ENCODE results near the gene PRKG1.
A peak's percentile ranks its signal among the peaks of the same experiment; 100 is the strongest.

The PRKG1 gene

GRCh38 chr10:51981731-51982130 is 907.4 kb downstream of the PRKG1 start:
- no peak for TF ChIP-seq CTCF (IDR thresholded peaks at IDR 0.05; ENCODE audit: low read depth, low read length)
- H3K4me3 ChIP-seq (ENCODE audit: low read depth, low read length), result no peak overlapping the region

GRCh38 chr10:51983481-51983880 is 909.2 kb downstream of the PRKG1 start:
- no peak overlapping the region for H3K4me3 ChIP-seq (ENCODE audit: low read depth, low read length)
- no peak for TF ChIP-seq CTCF (IDR thresholded peaks at IDR 0.05; ENCODE audit: low read depth, low read length)

- no peak for TF ChIP-seq CTCF (IDR thresholded peaks at IDR 0.05; ENCODE audit: low read depth, low read length)
- no peak overlapping the region for H3K4me3 ChIP-seq (ENCODE audit: low read depth, low read length)
Measured at GRCh38 chr10:51985336-51985735, 911.0 kb downstream of the PRKG1 start.

- TF ChIP-seq CTCF (IDR thresholded peaks at IDR 0.05; ENCODE audit: low read depth, low read length), result no peak
- no peak overlapping the region for H3K4me3 ChIP-seq (ENCODE audit: low read depth, low read length)
Measured at GRCh38 chr10:51986516-51986915, 912.2 kb downstream of the PRKG1 start.

- H3K4me3 ChIP-seq (ENCODE audit: low read depth, low read length), result no peak overlapping the region
- TF ChIP-seq CTCF (IDR thresholded peaks at IDR 0.05; ENCODE audit: low read depth, low read length), result no peak
Measured at GRCh38 chr10:51993475-51993874, 919.2 kb downstream of the PRKG1 start.

GRCh38 chr10:51999096-51999495 is 924.8 kb downstream of the PRKG1 start:
- no peak for TF ChIP-seq CTCF (IDR thresholded peaks at IDR 0.05; ENCODE audit: low read depth, low read length)

GRCh38 chr10:52004342-52004949 is 930.2 kb downstream of the PRKG1 start:
- H3K4me3 ChIP-seq (ENCODE audit: low read depth, low read length), result no peak overlapping the region

More at GRCh38 chr10:51999096-51999495, 924.8 kb downstream of the PRKG1 start:
- H3K4me3 ChIP-seq (ENCODE audit: low read depth, low read length), result no peak overlapping the region

More at GRCh38 chr10:52004342-52004949, 930.2 kb downstream of the PRKG1 start:
- TF ChIP-seq CTCF (IDR thresholded peaks at IDR 0.05; ENCODE audit: low read depth, low read length), result peak; percentile 28
